GM12878 (cell line): ENCODE data around the gene CLCNKB. TPM values are rescaled to one million over a fixed set of nuclear protein-coding genes. Genes with fewer than 3 reads are reported as not detected.

ENCODE experiments used
- ATAC-seq: fragments of 200-7000 bp; cut with Tn5 transposase; 3 replicates; pipeline ENCODE4 v1.9.1; 2020; ENCODE audit warnings: mild to moderate bottlenecking, moderate library complexity
- BruUV-seq: library from RNA; stranded (reverse); fragments of 400-500 nt; replicated peaks from 2 replicates; lab custom pipeline; 2021; lab: Mats Ljungman, UMichigan
- CTCF ChIA-PET: fragments of 300-600 bp; sonication (Branson Sonifier 250); formaldehyde crosslinking; extraction: SDS; loops from one replicate; lab custom pipeline; 2021; ENCODE audit warnings: inconsistent platforms; lab: Yijun Ruan, JAX
- POLR2A ChIA-PET: fragments of 350-600 bp; formaldehyde crosslinking; extraction: SDS; loops from one replicate; lab custom pipeline; 2021; ENCODE audit warnings: inconsistent platforms; lab: Charles Lee
- RAD21 ChIA-PET: fragments of 300-600 bp; sonication (Branson Sonifier 250); formaldehyde crosslinking; loops from one replicate; lab custom pipeline; 2023; ENCODE audit warnings: antibody characterized with exemption; ENCODE audit not compliant: unreplicated experiment; lab: Charles Lee
- SMC1A ChIA-PET: fragments of 300-600 bp; sonication (Branson Sonifier 250); formaldehyde crosslinking; loops from one replicate; lab custom pipeline; 2023; ENCODE audit not compliant: unreplicated experiment, uncharacterized antibody; lab: Charles Lee
- DNase-seq: peaks from one replicate; pipeline ENCODE4 v3.0.0-alpha.2; 2011; ENCODE audit warnings: low read depth, low spot score
- FAIRE-seq: peaks from 3 replicates; lab custom pipeline; 2011; peaks lifted over from hg19 to GRCh38; lab: Jason Lieb, UNC
- H2AFZ ChIP-seq: 2 replicates; pipeline ENCODE4 v1.6.0; 2011; ENCODE audit warnings: low read depth, low read length, control low read depth; ENCODE audit not compliant: control insufficient read depth
- H3K27ac ChIP-seq: 2 replicates; pipeline ENCODE4 v1.5.1; 2011; ENCODE audit warnings: control low read depth; ENCODE audit not compliant: control insufficient read depth, insufficient read depth
- H3K27me3 ChIP-seq, 2 experiments: replicated peaks in 1 of 2; 2 replicates each; pipeline versions ENCODE4 v1.6.0 to v1.6.1; 2011; ENCODE audit warnings: low read length in 1 of 2; ENCODE audit not compliant: control insufficient read depth in 2 of 2, insufficient read depth in 2 of 2
- H3K36me3 ChIP-seq, 2 experiments: 2 replicates each; pipeline ENCODE4 v1.5.1; 2011; ENCODE audit warnings: low read length in 1 of 2; ENCODE audit not compliant: control insufficient read depth in 2 of 2, insufficient read depth in 2 of 2
- H3K4me1 ChIP-seq: 2 replicates; pipeline ENCODE4 v1.6.1; 2011; ENCODE audit warnings: mild to moderate bottlenecking, low read length, moderate library complexity, mixed read lengths; ENCODE audit not compliant: control insufficient read depth, insufficient read depth
- H3K4me2 ChIP-seq: 2 replicates; pipeline ENCODE4 v1.6.0; 2011; ENCODE audit warnings: control low read depth; ENCODE audit not compliant: control insufficient read depth, insufficient read depth
- H3K4me3 ChIP-seq: fragments of 200-600 bp; sonication (generic); 2 replicates; pipeline ENCODE4 v1.5.1; 2016
- H3K79me2 ChIP-seq: 2 replicates; pipeline ENCODE4 v1.6.0; 2011; ENCODE audit warnings: low read length; ENCODE audit not compliant: control insufficient read depth, insufficient read depth
- H3K9ac ChIP-seq: 2 replicates; pipeline ENCODE4 v1.8.0; 2011; ENCODE audit warnings: low read length, control low read depth, mixed read lengths; ENCODE audit not compliant: control insufficient read depth, insufficient read depth
- H3K9me3 ChIP-seq: replicated peaks from 3 replicates; pipeline ENCODE4 v1.5.1; 2011; ENCODE audit warnings: mild to moderate bottlenecking, low read length; ENCODE audit not compliant: control insufficient read depth, insufficient read depth
- H4K20me1 ChIP-seq: 2 replicates; pipeline ENCODE4 v1.6.0; 2011; ENCODE audit not compliant: control insufficient read depth, insufficient read depth
- ATF7 ChIP-seq: fragments of 450-650 bp; IDR thresholded peaks from 2 replicates; pipeline ENCODE4 v1.6.1; 2016; ENCODE audit warnings: low read depth, mild to moderate bottlenecking
- BHLHE40 ChIP-seq, 2 experiments: fragments of 450-650 bp in 1 of 2; IDR thresholded peaks; 2 replicates each; pipeline ENCODE4 v1.6.1; 2011 to 2017; ENCODE audit warnings: low read depth in 2 of 2, borderline replicate concordance in 1 of 2, improper control_type of control experiment in 1 of 2, low read length in 1 of 2, mild to moderate bottlenecking in 1 of 2
- GATAD2B ChIP-seq: fragments of 450-650 bp; conservative IDR thresholded peaks from 2 replicates; pipeline ENCODE4 v1.6.1; 2017; ENCODE audit warnings: low read depth, mild to moderate bottlenecking, moderate library complexity
- HDAC2 ChIP-seq: fragments of 200-600 bp; sonication (generic); IDR thresholded peaks from 2 replicates; pipeline ENCODE4 v1.6.1; 2017
- KLF5 ChIP-seq: fragments of 450-650 bp; IDR thresholded peaks from 2 replicates; pipeline ENCODE4 v1.6.1; 2014; ENCODE audit warnings: mild to moderate bottlenecking; ENCODE audit not compliant: partially characterized antibody
- MYB ChIP-seq: fragments of 150-350 bp; IDR thresholded peaks from 2 replicates; pipeline ENCODE4 v1.6.1; 2014; ENCODE audit warnings: mild to moderate bottlenecking, low read depth, low read length, borderline replicate concordance
- NFYA ChIP-seq: IDR thresholded peaks from 2 replicates; pipeline ENCODE4 v1.6.1; 2011; ENCODE audit warnings: low read depth, mild to moderate bottlenecking, low read length, improper control_type of control experiment, borderline replicate concordance
- POU2F2 ChIP-seq: IDR thresholded peaks from 3 replicates; pipeline ENCODE4 v1.6.1; 2011; ENCODE audit warnings: low read depth, mild to moderate bottlenecking, low read length, borderline replicate concordance
- SRF ChIP-seq, 2 experiments: IDR thresholded peaks; 2 replicates each; pipeline ENCODE4 v1.6.1; 2011; ENCODE audit warnings: low read depth in 2 of 2, low read length in 2 of 2, mild to moderate bottlenecking in 1 of 2, moderate library complexity in 1 of 2
- STAT1 ChIP-seq: fragments of 450-650 bp; conservative IDR thresholded peaks from 2 replicates; pipeline ENCODE4 v1.6.1; 2014; ENCODE audit warnings: antibody characterized with exemption, mild to moderate bottlenecking
- TBL1XR1 ChIP-seq: IDR thresholded peaks from 2 replicates; pipeline ENCODE4 v1.6.1; 2012; ENCODE audit warnings: low read depth, low read length, improper control_type of control experiment
- ZNF217 ChIP-seq: fragments of 450-650 bp; IDR thresholded peaks from 2 replicates; pipeline ENCODE4 v1.6.1; 2017; ENCODE audit warnings: antibody characterized with exemption, mild to moderate bottlenecking
- ZNF384 ChIP-seq: IDR thresholded peaks from 2 replicates; pipeline ENCODE4 v1.6.1; 2012; ENCODE audit warnings: low read depth, mild to moderate bottlenecking, low read length, improper control_type of control experiment, borderline replicate concordance
- ZZZ3 ChIP-seq: IDR thresholded peaks from 2 replicates; pipeline ENCODE4 v1.6.1; 2011; ENCODE audit warnings: low read depth; ENCODE audit not compliant: control insufficient read depth, insufficient read length
- WGBS: methylation state at CpG from one replicate; pipeline ENCODE4 v1.1.6; 2016; ENCODE audit warnings: low lambda C conversion rate; ENCODE audit not compliant: insufficient replicate concordance, insufficient coverage; ENCODE audit errors: missing lambda C conversion rate; 5-methylcytosine and 5-hydroxymethylcytosine counted together
- in situ Hi-C: fragments of 300-500 bp; cut with MboI; formaldehyde crosslinking; loops from 9 replicates; pipeline ENCODE4 v1.14.3; 2018; ENCODE audit warnings: mixed read lengths
- intact Hi-C: fragments of 100-400 bp; cut with micrococcal nuclease; formaldehyde crosslinking; loops from one replicate; pipeline ENCODE4 v1.14.2; 2022; ENCODE audit not compliant: unreplicated experiment
- polyA plus RNA-seq, 11 experiments: library from polyadenylated mRNA; depleted of rRNA in 4 of 11; unstranded in 6 of 11; stranded (reverse) in 5 of 11; fragments of >200 nt; fragmentation: Nextera tagmentation in 4 of 11; fragmentation: Illumina TruSeq in 1 of 11; extraction: Ambion mirVana in 4 of 11; extraction: Trizol in 1 of 11; gene quantifications; 1 replicate in 1 of 11; 2 replicates in 10 of 11; pipeline versions ENCODE4 v1.2.1 to v1.2.3, GENCODE V29; 2011 to 2016; ENCODE audit warnings: inconsistent platforms in 2 of 11, missing spikeins in 2 of 11, low read depth in 1 of 11
- total RNA-seq, 4 experiments: library from RNA; depleted of rRNA in 3 of 4; stranded (reverse); fragments of >200 nt in 3 of 4; fragmentation: Illumina TruSeq in 1 of 4; extraction: Trizol in 1 of 4; gene quantifications; 2 replicates each; pipeline versions ENCODE4 v1.2.1 to v1.2.3, GENCODE V29; 2013 to 2021
- TF ChIP-seq, protein P1 (sequence below): fragments of 450-650 bp; formaldehyde crosslinking; IDR thresholded peaks from 2 replicates; pipeline ENCODE4 v1.5.0; 2022; ENCODE audit warnings: mild to moderate bottlenecking, missing genetic modification characterization
- TF ChIP-seq, protein P2 (sequence below): IDR thresholded peaks from 2 replicates; pipeline ENCODE4 v1.6.1; 2011; ENCODE audit warnings: low read depth, mild to moderate bottlenecking, low read length, moderate library complexity, borderline replicate concordance; ENCODE audit errors: extremely low read depth

Gene CLCNKB
- total and polyA plus RNA-seq, 10 of the 15 experiments (the other 5 are each of a cell fraction or from before 2014, with no cell fraction given): 0.05 TPM; not detected in 9

DNA sequence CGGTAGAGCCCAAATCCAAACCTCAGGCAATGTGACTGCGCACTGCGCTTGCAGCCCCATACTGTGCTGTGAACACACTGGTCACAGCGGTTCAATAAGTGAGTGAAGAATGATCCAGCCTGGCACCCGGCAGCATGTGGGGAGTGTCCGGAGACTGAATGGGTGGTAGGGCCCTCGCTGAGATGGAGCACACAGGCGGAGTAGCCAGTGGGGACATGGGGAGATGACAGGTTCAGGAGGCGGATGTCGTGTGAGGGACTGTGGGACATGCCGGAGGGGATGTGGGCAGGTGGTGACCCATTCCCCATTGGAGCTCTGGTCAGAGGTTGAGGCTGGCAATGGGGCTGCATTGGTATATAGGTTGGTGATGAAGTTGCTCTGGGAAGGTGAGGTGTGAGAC, 33.9 kb upstream of the CLCNKB start:
- in situ Hi-C loops: no loop called here
- WGBS: 69% methylated on average over 11 of the region's 11 CpGs
- H2AFZ ChIP-seq: no peak overlapping the region
- H3K9ac ChIP-seq: no peak overlapping the region
- ChIA-PET RAD21 (interaction anchor here (0.6 to 4.2 kb wide), 8 partner anchors 10 to 218 kb away, joined by 3 to 26 read pairs (median 4); no protein-coding TSS in a partner anchor), POLR2A (no interaction called here), SMC1A (interaction anchor here (0.7 to 6.5 kb wide), 9 partner anchors 12 to 313 kb away, joined by 3 to 57 read pairs (median 5); no protein-coding TSS in a partner anchor), CTCF (interaction anchor here (0.9 to 7.5 kb wide), 26 partner anchors 9 to 216 kb away, joined by 3 to 81 read pairs (median 4); partner anchors contain the start of genes CLCNKA and HSPB7)
- no peak overlapping the region for H3K27ac ChIP-seq
- H3K4me1 ChIP-seq: peaks cover 40% of the 10 kb centered on the region
- no peaks in the 10 kb centered on the region for H3K36me3 ChIP-seq
- ATAC-seq (no peak), FAIRE-seq (no peak), DNase-seq (no peak)
- H3K4me3 ChIP-seq: no peak overlapping the region
- no peak overlapping the region for H3K4me2 ChIP-seq
- H3K9me3 ChIP-seq: no peaks in the 10 kb centered on the region
- H4K20me1 ChIP-seq: no peaks in the 10 kb centered on the region
- no peak for TF ChIP-seq SRF (IDR thresholded peaks at IDR 0.05; ENCODE audit: low read depth in 2 of 2, low read length in 2 of 2)
- TF ChIP-seq NFYA: no peak
- TF ChIP-seq, protein P1, sequence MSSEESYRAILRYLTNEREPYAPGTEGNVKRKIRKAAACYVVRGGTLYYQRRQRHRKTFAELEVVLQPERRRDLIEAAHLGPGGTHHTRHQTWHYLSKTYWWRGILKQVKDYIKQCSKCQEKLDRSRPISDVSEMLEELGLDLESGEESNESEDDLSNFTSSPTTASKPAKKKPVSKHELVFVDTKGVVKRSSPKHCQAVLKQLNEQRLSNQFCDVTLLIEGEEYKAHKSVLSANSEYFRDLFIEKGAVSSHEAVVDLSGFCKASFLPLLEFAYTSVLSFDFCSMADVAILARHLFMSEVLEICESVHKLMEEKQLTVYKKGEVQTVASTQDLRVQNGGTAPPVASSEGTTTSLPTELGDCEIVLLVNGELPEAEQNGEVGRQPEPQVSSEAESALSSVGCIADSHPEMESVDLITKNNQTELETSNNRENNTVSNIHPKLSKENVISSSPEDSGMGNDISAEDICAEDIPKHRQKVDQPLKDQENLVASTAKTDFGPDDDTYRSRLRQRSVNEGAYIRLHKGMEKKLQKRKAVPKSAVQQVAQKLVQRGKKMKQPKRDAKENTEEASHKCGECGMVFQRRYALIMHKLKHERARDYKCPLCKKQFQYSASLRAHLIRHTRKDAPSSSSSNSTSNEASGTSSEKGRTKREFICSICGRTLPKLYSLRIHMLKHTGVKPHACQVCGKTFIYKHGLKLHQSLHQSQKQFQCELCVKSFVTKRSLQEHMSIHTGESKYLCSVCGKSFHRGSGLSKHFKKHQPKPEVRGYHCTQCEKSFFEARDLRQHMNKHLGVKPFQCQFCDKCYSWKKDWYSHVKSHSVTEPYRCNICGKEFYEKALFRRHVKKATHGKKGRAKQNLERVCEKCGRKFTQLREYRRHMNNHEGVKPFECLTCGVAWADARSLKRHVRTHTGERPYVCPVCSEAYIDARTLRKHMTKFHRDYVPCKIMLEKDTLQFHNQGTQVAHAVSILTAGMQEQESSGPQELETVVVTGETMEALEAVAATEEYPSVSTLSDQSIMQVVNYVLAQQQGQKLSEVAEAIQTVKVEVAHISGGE (CRISPR knock-in tag): no peak
- no peak for TF ChIP-seq TBL1XR1
- no peak for TF ChIP-seq STAT1
- TF ChIP-seq MYB: no peak
- no peak for TF ChIP-seq BHLHE40 (IDR thresholded peaks at IDR 0.05; ENCODE audit: borderline replicate concordance in 1 of 2, low read depth in 2 of 2, low read length in 1 of 2)
- TF ChIP-seq HDAC2: no peak
- no peak for TF ChIP-seq ZNF217
- TF ChIP-seq ZZZ3: no peak
- TF ChIP-seq ATF7: no peak
- TF ChIP-seq, protein P2, sequence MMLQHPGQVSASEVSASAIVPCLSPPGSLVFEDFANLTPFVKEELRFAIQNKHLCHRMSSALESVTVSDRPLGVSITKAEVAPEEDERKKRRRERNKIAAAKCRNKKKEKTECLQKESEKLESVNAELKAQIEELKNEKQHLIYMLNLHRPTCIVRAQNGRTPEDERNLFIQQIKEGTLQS: no peak
- TF ChIP-seq ZNF384: no peak
- no peak for TF ChIP-seq GATAD2B
- no peak for TF ChIP-seq POU2F2
- TF ChIP-seq KLF5: no peak
- intact Hi-C loops: loop anchor here (1.0 to 5.0 kb wide), 4 partner anchors 24 to 207 kb away; no protein-coding TSS in a partner anchor
- no TSS peak for BruUV-seq
- H3K79me2 ChIP-seq: no peaks in the 10 kb centered on the region
- no peaks in the 10 kb centered on the region; a peak in 1 of 4 replicates for H3K27me3 ChIP-seq
